SW480 (cell line): ENCODE results near the gene R3HDM2.
A peak's percentile ranks its signal among the peaks of the same experiment; 100 is the strongest.

Experiments
- DNase-seq: peaks from one replicate; pipeline ENCODE4 v3.0.0-alpha.2; 2016; ENCODE audit warnings: low spot score

Gene R3HDM2

GRCh38 chr12:57216014-57216911 is 214.6 kb downstream of the R3HDM2 start, which contains the start of gene NXPH4:
NXPH4 (plus strand) TSS chr12:57216794; CDS start chr12:57216970, 176 bp downstream.
- peak; percentile 41 for DNase-seq

GRCh38 chr12:57215668-57216013 is 215.2 kb downstream of the R3HDM2 start:
- no peak for DNase-seq

- DNase-seq = no peak
Measured at GRCh38 chr12:57215065-57215464, 215.8 kb downstream of the R3HDM2 start.

GRCh38 chr12:57214398-57214781 is 216.5 kb downstream of the R3HDM2 start:
- DNase-seq = peak; percentile 67

GRCh38 chr12:57213763-57214397 is 217.0 kb downstream of the R3HDM2 start:
- no peak for DNase-seq

GRCh38 chr12:57213058-57213715 is 217.7 kb downstream of the R3HDM2 start:
- peak; percentile 85 for DNase-seq

GRCh38 chr12:57212701-57213057 is 218.2 kb downstream of the R3HDM2 start:
- no peak for DNase-seq

- DNase-seq = no peak
Measured at GRCh38 chr12:57211791-57212700, 218.8 kb downstream of the R3HDM2 start.

GRCh38 chr12:57210926-57211692 is 219.7 kb downstream of the R3HDM2 start:
- peak; percentile 43 for DNase-seq

- no peak for DNase-seq
Measured at GRCh38 chr12:57210461-57210860, 220.4 kb downstream of the R3HDM2 start.

GRCh38 chr12:57209916-57210315 is 220.9 kb downstream of the R3HDM2 start:
- no peak for DNase-seq

GRCh38 chr12:57208631-57209282 is 222.1 kb downstream of the R3HDM2 start:
- no peak for DNase-seq

- DNase-seq = no peak
Measured at GRCh38 chr12:57207731-57208630, 222.9 kb downstream of the R3HDM2 start.

- no peak for DNase-seq
Measured at GRCh38 chr12:57205931-57206330, 224.9 kb downstream of the R3HDM2 start.

- DNase-seq = no peak
Measured at GRCh38 chr12:57205186-57205585, 225.7 kb downstream of the R3HDM2 start.

- DNase-seq = no peak
Measured at GRCh38 chr12:57204454-57204853, 226.4 kb downstream of the R3HDM2 start.

GRCh38 chr12:57203791-57204190 is 227.1 kb downstream of the R3HDM2 start:
- DNase-seq = no peak
